ENCODE results near the gene TNIP3.

DNA sequence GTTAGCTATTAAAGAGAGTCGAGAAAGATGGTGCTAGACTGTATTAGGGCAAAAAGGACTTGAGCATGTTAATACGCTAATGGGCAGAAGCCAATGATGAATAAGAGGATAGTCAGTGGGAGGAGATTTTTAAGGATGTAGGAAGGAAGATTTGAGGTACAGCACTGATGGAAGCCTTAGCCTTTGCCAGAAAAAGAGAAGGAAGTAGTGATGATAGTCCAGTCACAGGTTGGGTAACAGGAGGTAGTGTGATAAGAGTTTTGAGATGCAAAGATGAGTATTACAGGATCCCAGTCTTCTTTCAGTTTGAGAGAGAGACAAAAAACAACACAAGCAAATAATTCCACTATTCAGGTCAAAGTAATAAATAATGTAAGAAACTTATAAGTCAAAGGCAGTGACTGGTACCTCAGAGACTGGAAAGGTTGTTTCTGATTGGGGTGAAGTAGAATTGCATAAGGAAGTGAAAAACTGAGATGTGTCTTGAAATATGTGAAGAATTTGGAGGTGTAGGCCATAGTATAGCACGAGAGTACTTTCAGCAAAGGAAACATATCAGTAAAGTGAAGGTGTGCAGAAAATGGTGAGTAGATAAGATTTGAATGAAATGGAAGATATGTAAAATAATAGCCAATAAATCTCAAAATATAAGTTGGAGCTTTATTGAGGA, 69.7 kb downstream of the TNIP3 start:
- no peak for TF ChIP-seq POLR2A (IDR thresholded peaks at IDR 0.05)
- TF ChIP-seq, protein P1, sequence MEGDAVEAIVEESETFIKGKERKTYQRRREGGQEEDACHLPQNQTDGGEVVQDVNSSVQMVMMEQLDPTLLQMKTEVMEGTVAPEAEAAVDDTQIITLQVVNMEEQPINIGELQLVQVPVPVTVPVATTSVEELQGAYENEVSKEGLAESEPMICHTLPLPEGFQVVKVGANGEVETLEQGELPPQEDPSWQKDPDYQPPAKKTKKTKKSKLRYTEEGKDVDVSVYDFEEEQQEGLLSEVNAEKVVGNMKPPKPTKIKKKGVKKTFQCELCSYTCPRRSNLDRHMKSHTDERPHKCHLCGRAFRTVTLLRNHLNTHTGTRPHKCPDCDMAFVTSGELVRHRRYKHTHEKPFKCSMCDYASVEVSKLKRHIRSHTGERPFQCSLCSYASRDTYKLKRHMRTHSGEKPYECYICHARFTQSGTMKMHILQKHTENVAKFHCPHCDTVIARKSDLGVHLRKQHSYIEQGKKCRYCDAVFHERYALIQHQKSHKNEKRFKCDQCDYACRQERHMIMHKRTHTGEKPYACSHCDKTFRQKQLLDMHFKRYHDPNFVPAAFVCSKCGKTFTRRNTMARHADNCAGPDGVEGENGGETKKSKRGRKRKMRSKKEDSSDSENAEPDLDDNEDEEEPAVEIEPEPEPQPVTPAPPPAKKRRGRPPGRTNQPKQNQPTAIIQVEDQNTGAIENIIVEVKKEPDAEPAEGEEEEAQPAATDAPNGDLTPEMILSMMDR (IDR thresholded peaks at IDR 0.05): no peak
